Forelimb muscle (tissue), 1 donor: ENCODE measurements around the gene KLHDC10. TPM values are rescaled to one million over a fixed set of nuclear protein-coding genes. Genes with fewer than 3 reads are reported as not detected.
A peak's percentile ranks its signal among the peaks of the same experiment; 100 is the strongest.
"Not testable (repeated sequence)": the region's sequence is repeated elsewhere in the genome, so short reads cannot be mapped to it uniquely, and the experiment has no call there.

Experiments used
- DNase-seq: peaks from one replicate; pipeline ENCODE4 v3.0.0-alpha.2; 2013; ENCODE audit warnings: low read depth
- polyA plus RNA-seq: library from polyadenylated mRNA; unstranded; fragments of 120-200 nt; gene quantifications from one replicate; pipeline ENCODE4 v1.2.1, GENCODE V29; 2013; ENCODE audit not compliant: insufficient read length

Gene KLHDC10
- polyA plus RNA-seq, 1 donor = 40.5 TPM

DNA sequence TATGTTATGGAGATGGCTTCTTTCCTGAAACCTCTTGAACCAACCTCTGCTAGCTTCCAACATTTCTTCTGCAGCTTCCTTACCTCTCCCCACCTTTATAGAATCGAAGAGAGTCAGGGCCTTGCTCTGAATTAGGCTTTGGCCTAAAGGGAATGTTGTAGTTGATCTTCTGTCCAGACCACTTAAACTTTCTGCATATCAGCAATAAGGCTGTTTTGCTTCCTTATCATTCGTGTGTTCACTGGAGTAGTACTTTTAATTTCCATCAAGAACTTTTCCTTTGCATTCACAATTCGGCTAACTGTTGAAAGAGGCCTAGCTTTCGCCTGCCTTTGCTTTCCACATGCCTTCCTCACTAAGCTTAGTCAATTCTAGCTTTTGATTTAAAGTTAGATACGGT, 48.0 kb downstream of the KLHDC10 start:
- no peak for DNase-seq

GRCh38 chr7:130118801-130119200, 48.5 kb downstream of the KLHDC10 start:
- no peak for DNase-seq

- no peak for DNase-seq
These were observed 53.2 kb downstream of the KLHDC10 start for GRCh38 chr7:130123501-130123900.

DNA sequence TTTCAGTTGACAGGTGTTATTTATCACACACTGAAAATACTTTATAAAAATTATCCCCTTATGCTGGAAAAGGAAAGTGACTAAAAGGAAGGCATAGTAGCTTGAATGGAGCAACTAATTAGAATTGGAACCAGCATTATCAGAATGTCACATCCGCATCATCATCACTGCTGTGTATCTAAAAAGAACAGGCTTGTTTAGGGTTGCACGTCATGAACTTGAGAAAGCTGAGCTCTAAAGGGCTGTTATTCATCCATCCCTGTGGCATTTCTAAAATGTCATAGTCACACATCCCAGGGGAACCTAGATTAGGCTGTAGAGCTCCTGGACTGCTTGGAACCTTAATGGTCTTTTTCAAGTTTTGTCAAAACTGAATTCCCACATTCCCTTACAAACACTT, 54.4 kb downstream of the KLHDC10 start:
- DNase-seq = no peak

- not testable (repeated sequence) for DNase-seq
These were observed 56.5 kb downstream of the KLHDC10 start for GRCh38 chr7:130126840-130127239.

GRCh38 chr7:130127404-130127803, 57.1 kb downstream of the KLHDC10 start:
- DNase-seq = no peak

- peak; percentile 52 for DNase-seq
These were observed 57.5 kb downstream of the KLHDC10 start for GRCh38 chr7:130127821-130128317.

- DNase-seq = no peak
These were observed 58.7 kb downstream of the KLHDC10 start for GRCh38 chr7:130129011-130129411.

- no peak for DNase-seq
These were observed 61.0 kb downstream of the KLHDC10 start for GRCh38 chr7:130131191-130131834.

GRCh38 chr7:130131964-130132875, 61.9 kb downstream of the KLHDC10 start:
- DNase-seq = no peak

- no peak for DNase-seq
These were observed 62.9 kb downstream of the KLHDC10 start for GRCh38 chr7:130133029-130133782.

DNA sequence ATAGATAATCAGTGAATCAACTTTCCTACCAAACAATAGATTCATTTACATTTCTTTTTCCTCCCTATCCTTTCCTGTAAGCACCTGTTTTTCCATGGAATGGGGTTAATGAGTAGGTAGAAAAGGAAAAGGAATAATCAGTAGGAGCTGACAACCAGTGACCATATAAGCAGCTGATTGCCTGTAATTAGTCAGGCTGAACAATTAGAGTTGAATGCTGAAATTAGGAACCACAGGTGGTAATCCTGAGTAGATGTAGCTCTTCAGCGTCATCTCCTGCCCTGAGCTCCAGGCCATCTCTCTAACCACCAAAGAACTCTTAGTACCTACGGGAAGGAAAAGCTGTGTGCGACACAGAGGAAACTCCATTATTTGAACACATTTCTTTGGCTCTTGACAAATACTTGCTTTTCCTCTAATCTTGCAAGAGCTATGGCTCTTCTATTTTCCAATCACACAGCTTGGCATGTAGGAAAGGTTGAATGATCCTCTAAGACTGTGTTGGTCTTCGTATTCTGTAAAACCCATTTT, 63.8 kb downstream of the KLHDC10 start:
- DNase-seq = no peak

DNA sequence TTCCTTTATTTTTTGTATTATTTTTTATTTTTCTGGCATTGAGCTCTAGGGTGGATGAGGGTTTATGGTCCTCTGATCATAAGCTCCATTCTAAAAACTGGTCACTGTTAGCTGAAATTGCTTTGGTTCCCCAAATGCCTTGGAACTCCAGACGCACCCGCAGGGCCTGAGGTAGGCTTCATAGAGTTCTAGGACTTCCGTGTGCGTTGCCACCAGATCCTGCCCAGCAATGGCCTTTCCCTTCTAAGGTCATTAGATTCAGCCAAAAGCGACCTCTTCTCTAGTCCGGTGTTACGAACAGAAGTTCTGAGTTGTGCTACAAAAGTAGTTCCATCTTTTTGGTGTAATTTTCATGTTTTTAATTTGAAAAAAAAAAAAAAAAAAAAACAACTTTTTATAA, 64.4 kb downstream of the KLHDC10 start:
- no peak for DNase-seq

GRCh38 chr7:130135208-130136205, 65.2 kb downstream of the KLHDC10 start:
- DNase-seq = no peak

DNA sequence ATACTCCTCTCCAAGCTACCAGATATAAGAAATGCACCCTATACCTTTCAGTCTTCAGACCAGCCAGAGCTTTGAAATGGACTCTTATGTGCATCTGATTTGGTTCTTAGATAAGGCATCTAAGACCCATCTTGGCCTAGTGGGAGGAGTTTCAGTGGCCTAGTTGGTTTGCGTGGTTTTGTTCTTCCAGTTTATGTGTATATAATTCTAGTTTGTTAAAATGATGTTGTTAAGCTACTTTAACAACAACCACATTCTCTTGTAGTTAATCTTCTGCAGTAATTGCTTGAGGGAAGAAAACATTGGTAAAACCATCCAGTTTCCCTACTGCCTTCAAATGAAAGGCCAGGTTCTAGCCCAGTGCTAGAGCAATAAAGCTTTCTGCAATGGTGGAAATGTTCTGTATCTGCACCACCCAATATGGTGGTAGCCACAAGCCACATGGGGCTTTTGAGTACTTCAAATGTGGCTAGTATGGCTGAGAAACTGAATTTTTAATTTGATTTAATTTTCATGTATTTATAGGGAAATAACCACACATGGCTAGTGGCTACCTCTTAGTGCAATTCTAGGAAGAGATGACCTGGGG, 66.3 kb downstream of the KLHDC10 start:
- no peak for DNase-seq

GRCh38 chr7:130137207-130137606, 66.9 kb downstream of the KLHDC10 start:
- no peak for DNase-seq

DNA sequence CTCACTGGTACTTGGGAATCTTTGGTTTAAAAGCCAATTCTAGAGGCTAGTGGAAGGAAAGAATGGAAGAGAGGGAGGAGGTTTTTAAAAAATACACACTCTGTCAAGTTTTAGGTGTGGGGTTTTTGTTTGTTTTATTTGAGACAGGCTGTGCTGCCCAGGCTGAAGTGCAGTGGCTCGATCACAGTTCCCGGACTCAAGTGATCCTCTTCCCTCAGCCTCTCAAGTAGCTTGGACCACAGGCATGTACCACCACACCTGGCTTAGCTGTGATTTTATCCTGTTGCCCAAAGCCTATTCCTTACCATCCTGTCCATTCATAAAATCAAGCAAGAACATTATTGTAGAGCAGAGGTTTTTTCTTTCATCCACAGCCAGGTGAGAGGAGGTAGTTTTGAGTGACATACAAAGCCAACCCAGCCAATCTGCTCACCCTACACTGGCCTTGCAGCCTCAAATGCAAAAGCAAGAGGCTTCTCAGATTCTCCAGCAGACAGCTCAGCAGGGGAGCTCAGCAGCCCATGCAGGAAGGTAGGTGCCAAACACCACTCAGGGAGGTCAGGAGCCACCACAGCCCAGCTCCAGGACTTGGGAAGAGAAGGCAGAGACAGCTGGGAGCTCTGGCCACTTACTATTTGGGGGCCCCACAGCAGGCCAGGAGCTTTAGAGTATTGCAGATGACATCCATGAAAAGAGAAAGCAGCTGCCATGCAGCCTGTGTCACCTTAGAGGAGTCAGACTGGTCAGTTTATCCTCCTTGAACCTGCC, 69.0 kb downstream of the KLHDC10 start:
- no peak for DNase-seq

DNA sequence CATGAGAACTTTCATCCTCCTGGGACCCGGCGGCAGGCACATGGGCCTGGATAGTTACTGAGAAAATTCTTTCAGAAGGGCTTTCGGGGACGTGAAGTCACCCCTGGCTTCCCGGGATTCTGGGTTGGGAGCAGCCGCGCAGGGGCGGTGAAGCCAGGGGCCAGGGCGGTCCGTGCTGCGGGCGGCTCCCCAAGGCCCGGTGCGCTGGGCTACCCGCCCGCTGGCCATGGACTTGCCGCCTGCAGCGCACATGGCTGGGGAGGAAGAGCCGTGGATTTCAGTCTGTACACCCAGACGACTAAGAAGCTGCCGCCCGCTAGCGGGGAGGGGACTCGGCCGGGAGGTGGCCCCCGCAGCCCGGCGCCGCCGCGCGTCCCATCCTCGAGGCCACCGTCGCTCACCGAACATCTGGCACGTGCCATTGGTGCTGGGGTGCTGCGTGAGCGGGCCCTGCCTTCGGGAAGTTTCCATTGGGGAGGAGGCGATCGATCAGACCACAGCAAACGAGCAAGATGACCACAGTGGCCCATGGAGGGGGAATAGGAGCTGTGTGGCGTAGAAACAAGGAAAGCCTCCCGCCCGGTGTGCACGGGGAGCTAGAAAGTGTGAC, 70.3 kb downstream of the KLHDC10 start:
- DNase-seq = no peak
